ENCODE data around the gene CACNA1C. TPM values are rescaled to one million over a fixed set of nuclear protein-coding genes. Genes with fewer than 3 reads are reported as not detected.

The CACNA1C gene
- polyA plus RNA-seq, 2 donors: 2.1 to 2.5 TPM

DNA sequence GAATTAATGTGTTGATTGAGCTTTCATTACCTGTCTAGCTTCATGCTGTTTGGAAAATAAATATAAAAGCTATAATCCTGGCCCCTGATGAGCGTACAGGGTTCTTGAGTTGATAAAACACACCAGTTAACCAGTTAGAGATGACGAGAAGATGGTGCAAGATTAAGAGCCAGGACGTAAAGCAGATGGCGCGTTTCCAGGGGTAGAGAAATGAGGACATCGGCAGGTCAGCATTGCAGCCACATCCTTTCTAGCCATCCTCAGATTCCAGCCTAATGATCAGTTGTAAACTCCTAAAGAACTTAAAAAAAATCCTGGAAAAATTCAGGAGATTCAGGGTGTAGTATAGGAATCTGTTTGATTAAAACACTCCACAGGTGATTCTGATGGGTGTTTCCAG lies 203.7 kb downstream of the CACNA1C start:
- 84 to 90% methylated on average over 6 of the region's 6 CpGs for WGBS, 2 donors
- Histone ChIP-seq H3K4me1 (ENCODE audit: control insufficient read depth in 2 of 2, insufficient read depth in 2 of 2, low read length in 1 of 2) (peaks cover 0 to 2% of the 10 kb centered on the region in 2 donors), H3K36me3 (ENCODE audit: control insufficient read depth in 2 of 2, insufficient read depth in 2 of 2, low read length in 1 of 2) (no peaks in the 10 kb centered on the region), H3K27ac (ENCODE audit: low read depth in 2 of 2, low read length in 1 of 2) (no peak overlapping the region), H3K9me3 (ENCODE audit: control insufficient read depth in 2 of 2, insufficient read depth in 1 of 2, low read depth in 1 of 2, low read length in 1 of 2) (peaks cover 0 to 3% of the 10 kb centered on the region in 2 donors), H3K4me3 (ENCODE audit: low read depth in 1 of 2, low read length in 2 of 2) (no peak overlapping the region), H3K27me3 (ENCODE audit: control insufficient read depth in 1 of 2, insufficient read depth in 2 of 2, low read length in 2 of 2) (no peaks in the 10 kb centered on the region)

DNA sequence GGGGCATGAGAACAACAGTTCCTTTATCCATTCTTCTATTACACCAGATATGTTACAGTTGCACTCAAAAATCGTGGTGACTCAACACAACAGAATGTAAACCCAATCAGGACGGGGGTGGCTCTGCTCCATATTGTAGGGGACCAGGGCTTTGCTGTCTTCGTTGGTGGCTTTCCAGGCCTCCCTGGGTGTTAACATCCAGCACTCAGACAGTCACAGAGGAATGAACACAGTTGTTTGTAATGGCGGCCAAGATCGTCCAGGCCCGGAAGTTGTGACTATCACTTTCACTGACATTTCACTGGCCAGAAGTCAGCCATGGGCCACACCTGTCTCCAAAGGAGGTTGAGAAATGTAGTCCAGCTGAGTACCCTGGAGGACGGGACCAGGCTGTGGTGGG lies 204.1 kb downstream of the CACNA1C start:
- WGBS, 2 donors: 72 to 76% methylated on average over 7 of the region's 7 CpGs
- no peak overlapping the region for H3K27ac ChIP-seq (ENCODE audit: low read depth in 2 of 2, low read length in 1 of 2)
- H3K4me1 ChIP-seq (ENCODE audit: control insufficient read depth in 2 of 2, insufficient read depth in 2 of 2, low read length in 1 of 2): peaks cover 0 to 2% of the 10 kb centered on the region in 2 donors
- H3K27me3 ChIP-seq (ENCODE audit: control insufficient read depth in 1 of 2, insufficient read depth in 2 of 2, low read length in 2 of 2): no peaks in the 10 kb centered on the region
- H3K4me3 ChIP-seq (ENCODE audit: low read depth in 1 of 2, low read length in 2 of 2): no peak overlapping the region
- H3K36me3 ChIP-seq (ENCODE audit: control insufficient read depth in 2 of 2, insufficient read depth in 2 of 2, low read length in 1 of 2): no peaks in the 10 kb centered on the region
- H3K9me3 ChIP-seq (ENCODE audit: control insufficient read depth in 2 of 2, insufficient read depth in 1 of 2, low read depth in 1 of 2, low read length in 1 of 2): peaks cover 0 to 3% of the 10 kb centered on the region in 2 donors

GRCh38 chr12:2258025-2258424 lies 205.2 kb downstream of the CACNA1C start:
- Histone ChIP-seq H3K4me3 (ENCODE audit: low read depth in 1 of 2, low read length in 2 of 2) (no peak overlapping the region), H3K27ac (ENCODE audit: low read depth in 2 of 2, low read length in 1 of 2) (no peak overlapping the region), H3K9me3 (ENCODE audit: control insufficient read depth in 2 of 2, insufficient read depth in 1 of 2, low read depth in 1 of 2, low read length in 1 of 2) (peaks cover 0 to 3% of the 10 kb centered on the region in 2 donors), H3K27me3 (ENCODE audit: control insufficient read depth in 1 of 2, insufficient read depth in 2 of 2, low read length in 2 of 2) (no peaks in the 10 kb centered on the region), H3K36me3 (ENCODE audit: control insufficient read depth in 2 of 2, insufficient read depth in 2 of 2, low read length in 1 of 2) (no peaks in the 10 kb centered on the region), H3K4me1 (ENCODE audit: control insufficient read depth in 2 of 2, insufficient read depth in 2 of 2, low read length in 1 of 2) (peaks cover 0 to 3% of the 10 kb centered on the region in 2 donors)
- WGBS, 2 donors: 61 to 70% methylated on average over 2 of the region's 2 CpGs

DNA sequence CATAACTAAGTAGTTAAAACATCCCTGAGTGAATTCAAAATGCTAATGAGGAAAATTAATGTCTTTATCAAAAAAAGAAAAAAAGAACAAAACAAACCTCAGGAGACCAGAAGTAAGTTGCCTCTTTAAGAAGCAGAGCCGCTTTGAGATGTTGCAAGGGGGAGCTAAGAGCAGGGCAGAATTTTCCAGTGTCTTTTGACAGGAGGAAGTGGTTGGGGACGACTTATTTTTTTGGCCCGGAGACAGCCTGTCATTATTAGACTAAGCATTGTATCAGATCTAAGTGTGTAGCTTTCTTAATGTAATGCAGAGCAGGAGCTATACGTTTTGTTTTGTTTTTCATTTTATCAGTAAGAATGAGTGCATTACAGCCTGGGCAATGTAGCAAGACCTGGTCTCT lies 206.6 kb downstream of the CACNA1C start:
- no peak overlapping the region for H3K4me3 ChIP-seq (ENCODE audit: low read depth in 1 of 2, low read length in 2 of 2)
- H3K27me3 ChIP-seq (ENCODE audit: control insufficient read depth in 1 of 2, insufficient read depth in 2 of 2, low read length in 2 of 2): no peaks in the 10 kb centered on the region
- no peak overlapping the region for H3K27ac ChIP-seq (ENCODE audit: low read depth in 2 of 2, low read length in 1 of 2)
- H3K36me3 ChIP-seq (ENCODE audit: control insufficient read depth in 2 of 2, insufficient read depth in 2 of 2, low read length in 1 of 2): no peaks in the 10 kb centered on the region
- 28 to 37% methylated on average over 4 of the region's 4 CpGs for WGBS, 2 donors
- H3K4me1 ChIP-seq (ENCODE audit: control insufficient read depth in 2 of 2, insufficient read depth in 2 of 2, low read length in 1 of 2): peaks cover 0 to 4% of the 10 kb centered on the region in 2 donors
- H3K9me3 ChIP-seq (ENCODE audit: control insufficient read depth in 2 of 2, insufficient read depth in 1 of 2, low read depth in 1 of 2, low read length in 1 of 2): peaks cover 0 to 3% of the 10 kb centered on the region in 2 donors

GRCh38 chr12:2260441-2260840 lies 207.7 kb downstream of the CACNA1C start:
- no peaks in the 10 kb centered on the region for H3K36me3 ChIP-seq (ENCODE audit: control insufficient read depth in 2 of 2, insufficient read depth in 2 of 2, low read length in 1 of 2)
- peaks cover 0 to 3% of the 10 kb centered on the region in 2 donors for H3K9me3 ChIP-seq (ENCODE audit: control insufficient read depth in 2 of 2, insufficient read depth in 1 of 2, low read depth in 1 of 2, low read length in 1 of 2)
- no peak overlapping the region for H3K27ac ChIP-seq (ENCODE audit: low read depth in 2 of 2, low read length in 1 of 2)
- no peak overlapping the region for H3K4me3 ChIP-seq (ENCODE audit: low read depth in 1 of 2, low read length in 2 of 2)
- 89 to 90% methylated on average over 3 of the region's 3 CpGs for WGBS, 2 donors
- H3K4me1 ChIP-seq (ENCODE audit: control insufficient read depth in 2 of 2, insufficient read depth in 2 of 2, low read length in 1 of 2): peaks cover 2 to 9% of the 10 kb centered on the region in 2 donors
- H3K27me3 ChIP-seq (ENCODE audit: control insufficient read depth in 1 of 2, insufficient read depth in 2 of 2, low read length in 2 of 2): no peaks in the 10 kb centered on the region

DNA sequence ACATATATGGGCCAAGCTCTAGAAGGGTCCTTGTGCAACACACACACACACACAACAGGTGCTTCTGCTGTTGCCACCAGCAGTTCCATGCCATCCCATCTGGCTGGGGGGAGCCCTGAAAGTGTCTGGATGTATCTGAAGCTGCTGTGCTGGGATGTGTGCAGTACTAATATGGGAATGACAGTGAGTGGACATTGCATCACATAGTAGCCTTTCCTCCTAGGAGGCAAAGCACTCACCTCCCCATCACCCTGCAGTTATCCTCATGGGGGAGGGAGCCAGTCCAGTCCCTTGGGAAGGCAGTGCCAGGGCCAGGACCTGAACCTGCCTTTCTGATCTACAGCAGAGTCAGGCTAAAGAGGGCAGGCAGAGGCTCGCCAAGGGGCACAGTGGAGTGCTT lies 208.9 kb downstream of the CACNA1C start:
- Histone ChIP-seq H3K9me3 (ENCODE audit: control insufficient read depth in 2 of 2, insufficient read depth in 1 of 2, low read depth in 1 of 2, low read length in 1 of 2) (no peaks in the 10 kb centered on the region), H3K27ac (ENCODE audit: low read depth in 2 of 2, low read length in 1 of 2) (no peak overlapping the region), H3K36me3 (ENCODE audit: control insufficient read depth in 2 of 2, insufficient read depth in 2 of 2, low read length in 1 of 2) (no peaks in the 10 kb centered on the region), H3K27me3 (ENCODE audit: control insufficient read depth in 1 of 2, insufficient read depth in 2 of 2, low read length in 2 of 2) (no peaks in the 10 kb centered on the region), H3K4me1 (ENCODE audit: control insufficient read depth in 2 of 2, insufficient read depth in 2 of 2, low read length in 1 of 2) (peaks cover 2 to 9% of the 10 kb centered on the region in 2 donors), H3K4me3 (ENCODE audit: low read depth in 1 of 2, low read length in 2 of 2) (no peak overlapping the region)
- 90 to 94% methylated on average over 1 of the region's 1 CpG for WGBS, 2 donors

DNA sequence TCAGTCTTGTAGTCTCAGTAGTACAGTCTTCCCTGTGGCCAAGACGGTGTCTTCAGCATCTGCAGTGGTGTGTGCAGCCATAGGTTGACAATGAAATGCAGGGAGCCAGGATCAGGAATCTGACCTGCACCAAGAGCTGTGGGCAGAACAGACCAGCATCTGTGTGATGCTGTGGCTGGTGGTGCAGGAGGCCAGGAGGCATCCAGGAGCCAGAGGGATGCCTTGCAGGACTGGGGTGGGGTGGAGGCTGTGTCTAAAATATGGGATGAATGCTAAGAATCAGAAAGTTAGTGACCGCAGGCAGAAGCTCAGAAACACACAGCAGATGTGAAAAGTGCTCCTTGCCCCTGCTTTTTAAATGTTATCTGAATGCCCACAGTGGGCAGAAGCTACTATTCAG lies 209.7 kb downstream of the CACNA1C start:
- no peaks in the 10 kb centered on the region for H3K9me3 ChIP-seq (ENCODE audit: control insufficient read depth in 2 of 2, insufficient read depth in 1 of 2, low read depth in 1 of 2, low read length in 1 of 2)
- peaks cover 2 to 9% of the 10 kb centered on the region in 2 donors for H3K4me1 ChIP-seq (ENCODE audit: control insufficient read depth in 2 of 2, insufficient read depth in 2 of 2, low read length in 1 of 2)
- 95 to 98% methylated on average over 2 of the region's 2 CpGs for WGBS, 2 donors
- H3K4me3 ChIP-seq (ENCODE audit: low read depth in 1 of 2, low read length in 2 of 2): no peak overlapping the region
- no peaks in the 10 kb centered on the region for H3K36me3 ChIP-seq (ENCODE audit: control insufficient read depth in 2 of 2, insufficient read depth in 2 of 2, low read length in 1 of 2)
- no peaks in the 10 kb centered on the region for H3K27me3 ChIP-seq (ENCODE audit: control insufficient read depth in 1 of 2, insufficient read depth in 2 of 2, low read length in 2 of 2)
- no peak overlapping the region for H3K27ac ChIP-seq (ENCODE audit: low read depth in 2 of 2, low read length in 1 of 2)

DNA sequence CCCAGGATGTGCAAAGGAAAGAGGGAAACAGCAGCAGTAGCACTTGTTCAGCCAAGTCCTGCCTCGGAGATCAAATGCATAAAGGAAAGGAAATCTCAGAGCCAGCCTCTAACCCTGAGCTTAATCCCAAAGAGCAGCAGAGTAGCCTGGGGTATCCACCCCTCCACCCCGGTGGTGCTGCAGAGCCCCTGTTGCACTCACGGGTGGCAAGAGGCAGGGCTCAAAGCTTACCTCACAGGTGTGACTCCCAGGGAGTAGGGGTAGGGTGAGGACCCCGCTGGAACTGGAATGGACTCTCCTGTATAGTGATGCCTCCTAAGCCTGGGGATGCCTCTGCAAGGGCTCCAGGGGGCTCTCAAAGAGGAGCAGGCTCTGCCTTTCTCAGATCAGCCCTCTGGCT lies 211.1 kb downstream of the CACNA1C start:
- Histone ChIP-seq H3K4me3 (ENCODE audit: low read depth in 1 of 2, low read length in 2 of 2) (no peak overlapping the region), H3K27ac (ENCODE audit: low read depth in 2 of 2, low read length in 1 of 2) (no peak overlapping the region), H3K4me1 (ENCODE audit: control insufficient read depth in 2 of 2, insufficient read depth in 2 of 2, low read length in 1 of 2) (peaks cover 2 to 9% of the 10 kb centered on the region in 2 donors), H3K9me3 (ENCODE audit: control insufficient read depth in 2 of 2, insufficient read depth in 1 of 2, low read depth in 1 of 2, low read length in 1 of 2) (no peaks in the 10 kb centered on the region), H3K27me3 (ENCODE audit: control insufficient read depth in 1 of 2, insufficient read depth in 2 of 2, low read length in 2 of 2) (no peaks in the 10 kb centered on the region), H3K36me3 (ENCODE audit: control insufficient read depth in 2 of 2, insufficient read depth in 2 of 2, low read length in 1 of 2) (no peaks in the 10 kb centered on the region)
- WGBS, 2 donors: 80 to 89% methylated on average over 4 of the region's 4 CpGs

GRCh38 chr12:2264651-2265232 lies 212.0 kb downstream of the CACNA1C start:
- Histone ChIP-seq H3K9me3 (ENCODE audit: control insufficient read depth in 2 of 2, insufficient read depth in 1 of 2, low read depth in 1 of 2, low read length in 1 of 2) (no peaks in the 10 kb centered on the region), H3K4me1 (ENCODE audit: control insufficient read depth in 2 of 2, insufficient read depth in 2 of 2, low read length in 1 of 2) (peaks cover 2 to 9% of the 10 kb centered on the region in 2 donors), H3K36me3 (ENCODE audit: control insufficient read depth in 2 of 2, insufficient read depth in 2 of 2, low read length in 1 of 2) (no peaks in the 10 kb centered on the region), H3K27me3 (ENCODE audit: control insufficient read depth in 1 of 2, insufficient read depth in 2 of 2, low read length in 2 of 2) (no peaks in the 10 kb centered on the region), H3K4me3 (ENCODE audit: low read depth in 1 of 2, low read length in 2 of 2) (no peak overlapping the region), H3K27ac (ENCODE audit: low read depth in 2 of 2, low read length in 1 of 2) (peak overlapping the region; percentile 37 to 63)
- WGBS, 2 donors: 50 to 59% methylated on average over 6 of the region's 6 CpGs

- peaks cover 2 to 7% of the 10 kb centered on the region in 2 donors for H3K4me1 ChIP-seq (ENCODE audit: control insufficient read depth in 2 of 2, insufficient read depth in 2 of 2, low read length in 1 of 2)
- WGBS, 2 donors: 75% methylated on average over 9 of the region's 9 CpGs
- peak overlapping the region in 1 of 2 donors; percentile 37 for H3K27ac ChIP-seq (ENCODE audit: low read depth in 2 of 2, low read length in 1 of 2)
Measured at GRCh38 chr12:2265461-2266167, 212.8 kb downstream of the CACNA1C start.

More at GRCh38 chr12:2265461-2266167, 212.8 kb downstream of the CACNA1C start:
- no peaks in the 10 kb centered on the region for H3K27me3 ChIP-seq (ENCODE audit: control insufficient read depth in 1 of 2, insufficient read depth in 2 of 2, low read length in 2 of 2)
- H3K4me3 ChIP-seq (ENCODE audit: low read depth in 1 of 2, low read length in 2 of 2): no peak overlapping the region
- H3K9me3 ChIP-seq (ENCODE audit: control insufficient read depth in 2 of 2, insufficient read depth in 1 of 2, low read depth in 1 of 2, low read length in 1 of 2): no peaks in the 10 kb centered on the region
- no peaks in the 10 kb centered on the region for H3K36me3 ChIP-seq (ENCODE audit: control insufficient read depth in 2 of 2, insufficient read depth in 2 of 2, low read length in 1 of 2)

All from esophagus (tissue), 2 donors.